Measurements from ENCODE around the gene MR1.

Gene MR1

DNA sequence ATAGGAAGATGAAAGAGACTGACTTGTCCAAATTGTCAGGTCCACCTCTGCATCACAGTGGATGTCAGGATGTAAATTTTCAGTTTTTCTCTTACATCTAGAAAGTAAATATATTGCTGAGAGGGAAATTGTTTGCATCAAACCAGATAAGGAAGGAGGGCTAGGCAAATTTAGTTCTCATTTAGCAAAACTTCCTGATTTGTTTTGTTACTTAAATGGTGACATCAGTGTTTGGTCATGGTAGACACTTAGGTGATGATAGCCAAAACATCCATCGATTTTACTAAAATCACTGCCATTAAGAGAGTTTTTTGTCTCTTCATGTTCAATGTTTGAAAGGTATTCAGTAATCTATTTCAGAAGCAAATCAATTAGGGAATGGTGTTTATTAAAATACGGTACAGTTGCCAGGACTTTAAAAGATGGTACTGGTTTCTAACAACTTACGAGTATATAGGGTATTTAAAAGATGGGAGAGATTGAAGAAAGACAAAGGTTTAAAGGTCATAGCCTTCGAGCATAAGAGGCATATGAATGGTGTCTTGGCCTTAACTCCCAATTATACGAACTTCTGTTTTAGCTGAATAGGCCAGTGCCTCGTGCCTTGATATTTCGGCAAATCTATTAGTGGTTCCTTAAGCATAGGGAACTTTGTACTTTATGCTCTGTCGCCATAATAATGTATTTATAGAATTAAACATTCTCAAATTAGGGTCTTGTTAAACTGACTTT, 57.7 kb downstream of the MR1 start:
- H3K4me3 ChIP-seq (ENCODE audit: low read length in 2 of 2) = no peak overlapping the region
- no peak overlapping the region for H3K4me2 ChIP-seq (ENCODE audit: insufficient read depth, low read length, poor library complexity, severe bottlenecking)
- H2BK5ac ChIP-seq (ENCODE audit: low read length) = no peak overlapping the region
- H3K23ac ChIP-seq (ENCODE audit: low read depth, low read length, poor library complexity) = no peak overlapping the region
- H3K9ac ChIP-seq (ENCODE audit: low read depth, low read length, poor library complexity) = no peak overlapping the region
- H2BK120ac ChIP-seq (ENCODE audit: low read depth, low read length) = no peak overlapping the region
- H4K91ac ChIP-seq (ENCODE audit: low read depth, low read length, poor library complexity) = no peak overlapping the region
- no peak overlapping the region for H4K8ac ChIP-seq (ENCODE audit: low read depth, low read length)
- H2AK5ac ChIP-seq (ENCODE audit: low read depth, low read length) = no peak overlapping the region
- H3K4ac ChIP-seq (ENCODE audit: low read length) = no peak overlapping the region
- DNase-seq (ENCODE audit: low spot score) = no peak
- H2BK12ac ChIP-seq (ENCODE audit: low read length) = no peak overlapping the region
- H2BK15ac ChIP-seq (ENCODE audit: low read length) = no peak overlapping the region
- WGBS, 2 donors (ENCODE audit: extremely low coverage in 2 of 2, insufficient read length in 2 of 2, insufficient replicate concordance in 1 of 2) = no CpG with 5 or more reads among the region's 8 CpGs
- no peak overlapping the region for H3K14ac ChIP-seq (ENCODE audit: low read length)
- H2AFZ ChIP-seq (ENCODE audit: low read length) = no peak overlapping the region
- H3K27me3 ChIP-seq (ENCODE audit: control insufficient read depth in 3 of 3, insufficient read depth in 3 of 3, low read depth in 1 of 3, low read length in 3 of 3) = peaks cover 0 to 6% (median 0%) of the 10 kb centered on the region in 3 experiments
- H3K18ac ChIP-seq (ENCODE audit: low read length) = no peak overlapping the region
- peaks cover 10% of the 10 kb centered on the region for H3K79me1 ChIP-seq (ENCODE audit: low read depth, low read length)
- H3K27ac ChIP-seq (replicated peaks; ENCODE audit: low read length) = no peak overlapping the region
- H3K36me3 ChIP-seq (replicated peaks in 1 of 2; ENCODE audit: control insufficient read depth in 2 of 2, insufficient read depth in 2 of 2, low read length in 2 of 2) = peaks cover 0 to 16% of the 10 kb centered on the region in 2 donors
- peaks cover 9 to 23% of the 10 kb centered on the region in 2 donors for H3K4me1 ChIP-seq (ENCODE audit: control insufficient read depth in 2 of 2, insufficient read depth in 1 of 2, low read depth in 1 of 2, low read length in 2 of 2)
- no peaks in the 10 kb centered on the region for H3K9me3 ChIP-seq (replicated peaks in 1 of 2; ENCODE audit: control insufficient read depth in 2 of 2, insufficient read depth in 1 of 2, low read depth in 1 of 2, low read length in 2 of 2)

DNA sequence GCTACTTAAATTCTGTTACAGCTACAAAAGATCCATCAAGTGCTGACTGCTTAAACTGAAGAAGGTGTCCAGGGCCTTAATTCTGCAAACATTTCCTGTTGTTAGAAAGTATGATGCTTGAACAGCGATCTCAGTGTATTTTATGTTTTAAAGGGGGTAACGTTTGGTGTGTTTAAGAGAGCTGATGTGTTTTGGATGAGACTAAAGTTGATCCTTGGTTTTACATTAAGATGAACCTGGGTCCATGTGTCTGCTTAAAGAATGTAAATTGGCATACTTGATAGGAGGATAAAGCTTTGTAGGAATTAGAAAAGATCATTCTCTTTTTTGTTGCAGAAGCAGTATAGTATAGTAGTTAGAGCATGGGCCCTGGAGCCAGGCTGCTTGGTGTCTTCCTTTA, 58.3 kb downstream of the MR1 start:
- H3K36me3 ChIP-seq (replicated peaks in 1 of 2; ENCODE audit: control insufficient read depth in 2 of 2, insufficient read depth in 2 of 2, low read length in 2 of 2) = peaks cover 0 to 16% of the 10 kb centered on the region in 2 donors
- H3K4me1 ChIP-seq (ENCODE audit: control insufficient read depth in 2 of 2, insufficient read depth in 1 of 2, low read depth in 1 of 2, low read length in 2 of 2) = peaks cover 13 to 28% of the 10 kb centered on the region in 2 donors
- H2BK12ac ChIP-seq (ENCODE audit: low read length) = no peak overlapping the region
- no peak overlapping the region for H3K27ac ChIP-seq (replicated peaks; ENCODE audit: low read length)
- no peak for DNase-seq (ENCODE audit: low spot score)
- H3K27me3 ChIP-seq (ENCODE audit: control insufficient read depth in 3 of 3, insufficient read depth in 3 of 3, low read depth in 1 of 3, low read length in 3 of 3) = peaks cover 0 to 3% (median 0%) of the 10 kb centered on the region in 3 experiments
- no peak overlapping the region for H3K14ac ChIP-seq (ENCODE audit: low read length)
- H3K18ac ChIP-seq (ENCODE audit: low read length) = no peak overlapping the region
- H3K23ac ChIP-seq (ENCODE audit: low read depth, low read length, poor library complexity) = no peak overlapping the region
- H2BK120ac ChIP-seq (ENCODE audit: low read depth, low read length) = no peak overlapping the region
- H3K9me3 ChIP-seq (replicated peaks in 1 of 2; ENCODE audit: control insufficient read depth in 2 of 2, insufficient read depth in 1 of 2, low read depth in 1 of 2, low read length in 2 of 2) = no peaks in the 10 kb centered on the region
- H3K4me2 ChIP-seq (ENCODE audit: insufficient read depth, low read length, poor library complexity, severe bottlenecking) = no peak overlapping the region
- H3K79me1 ChIP-seq (ENCODE audit: low read depth, low read length) = peaks cover 10% of the 10 kb centered on the region
- no peak overlapping the region for H4K91ac ChIP-seq (ENCODE audit: low read depth, low read length, poor library complexity)
- H2BK5ac ChIP-seq (ENCODE audit: low read length) = no peak overlapping the region
- no peak overlapping the region for H3K4ac ChIP-seq (ENCODE audit: low read length)
- 100% methylated on average over 2 of the region's 2 CpGs; no CpG with 5 or more reads in 1 of the 2 donors for WGBS, 2 donors (ENCODE audit: extremely low coverage in 2 of 2, insufficient read length in 2 of 2, insufficient replicate concordance in 1 of 2)
- H3K4me3 ChIP-seq (ENCODE audit: low read length in 2 of 2) = no peak overlapping the region
- no peak overlapping the region for H2AK5ac ChIP-seq (ENCODE audit: low read depth, low read length)
- no peak overlapping the region for H2AFZ ChIP-seq (ENCODE audit: low read length)
- H4K8ac ChIP-seq (ENCODE audit: low read depth, low read length) = no peak overlapping the region
- no peak overlapping the region for H2BK15ac ChIP-seq (ENCODE audit: low read length)
- no peak overlapping the region for H3K9ac ChIP-seq (ENCODE audit: low read depth, low read length, poor library complexity)

DNA sequence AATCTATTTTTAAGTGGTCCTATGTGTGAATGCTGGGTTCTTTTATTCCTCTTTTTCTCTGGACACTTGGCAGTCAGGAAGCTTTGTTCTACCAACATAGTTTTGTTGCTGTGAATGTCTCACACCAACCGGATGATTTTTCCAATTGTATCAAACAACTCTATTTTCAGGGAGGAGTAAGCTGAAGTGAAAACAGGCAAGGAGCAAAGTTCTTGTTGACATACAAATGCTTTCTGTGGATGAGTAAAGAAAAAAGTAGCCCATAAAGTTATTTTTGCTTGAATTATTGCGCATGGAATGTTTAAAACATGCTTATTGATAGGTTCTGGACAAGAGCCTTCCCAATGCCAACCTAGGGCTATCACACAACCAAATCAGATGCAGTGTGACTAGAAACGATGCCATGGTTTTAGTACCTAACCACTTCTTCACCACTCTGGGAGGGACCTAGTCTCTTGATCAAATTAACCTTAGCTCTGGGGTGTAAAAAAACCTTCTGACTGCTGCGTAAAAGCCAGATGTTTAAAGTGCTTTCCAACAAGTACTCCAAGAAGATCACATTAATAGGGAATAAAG, 59.2 kb downstream of the MR1 start:
- Histone ChIP-seq H2BK12ac (ENCODE audit: low read length) (no peak overlapping the region), H4K91ac (ENCODE audit: low read depth, low read length, poor library complexity) (no peak overlapping the region), H3K27ac (replicated peaks; ENCODE audit: low read length) (no peak overlapping the region), H3K36me3 (replicated peaks in 1 of 2; ENCODE audit: control insufficient read depth in 2 of 2, insufficient read depth in 2 of 2, low read length in 2 of 2) (peaks cover 0 to 16% of the 10 kb centered on the region in 2 donors), H3K18ac (ENCODE audit: low read length) (no peak overlapping the region), H3K14ac (ENCODE audit: low read length) (no peak overlapping the region), H2BK5ac (ENCODE audit: low read length) (no peak overlapping the region), H3K4me3 (ENCODE audit: low read length in 2 of 2) (no peak overlapping the region), H2AK5ac (ENCODE audit: low read depth, low read length) (no peak overlapping the region), H2BK15ac (ENCODE audit: low read length) (no peak overlapping the region), H3K9me3 (replicated peaks in 1 of 2; ENCODE audit: control insufficient read depth in 2 of 2, insufficient read depth in 1 of 2, low read depth in 1 of 2, low read length in 2 of 2) (no peaks in the 10 kb centered on the region), H3K23ac (ENCODE audit: low read depth, low read length, poor library complexity) (no peak overlapping the region), H4K8ac (ENCODE audit: low read depth, low read length) (no peak overlapping the region), H3K79me1 (ENCODE audit: low read depth, low read length) (peaks cover 10% of the 10 kb centered on the region), H3K4ac (ENCODE audit: low read length) (no peak overlapping the region), H2BK120ac (ENCODE audit: low read depth, low read length) (no peak overlapping the region), H3K9ac (ENCODE audit: low read depth, low read length, poor library complexity) (no peak overlapping the region), H3K4me2 (ENCODE audit: insufficient read depth, low read length, poor library complexity, severe bottlenecking) (no peak overlapping the region), H2AFZ (ENCODE audit: low read length) (no peak overlapping the region), H3K4me1 (ENCODE audit: control insufficient read depth in 2 of 2, insufficient read depth in 1 of 2, low read depth in 1 of 2, low read length in 2 of 2) (peaks cover 17 to 32% of the 10 kb centered on the region in 2 donors), H3K27me3 (ENCODE audit: control insufficient read depth in 3 of 3, insufficient read depth in 3 of 3, low read depth in 1 of 3, low read length in 3 of 3) (no peaks in the 10 kb centered on the region)
- no CpG with 5 or more reads among the region's 4 CpGs for WGBS, 2 donors (ENCODE audit: extremely low coverage in 2 of 2, insufficient read length in 2 of 2, insufficient replicate concordance in 1 of 2)
- DNase-seq (ENCODE audit: low spot score) = no peak

DNA sequence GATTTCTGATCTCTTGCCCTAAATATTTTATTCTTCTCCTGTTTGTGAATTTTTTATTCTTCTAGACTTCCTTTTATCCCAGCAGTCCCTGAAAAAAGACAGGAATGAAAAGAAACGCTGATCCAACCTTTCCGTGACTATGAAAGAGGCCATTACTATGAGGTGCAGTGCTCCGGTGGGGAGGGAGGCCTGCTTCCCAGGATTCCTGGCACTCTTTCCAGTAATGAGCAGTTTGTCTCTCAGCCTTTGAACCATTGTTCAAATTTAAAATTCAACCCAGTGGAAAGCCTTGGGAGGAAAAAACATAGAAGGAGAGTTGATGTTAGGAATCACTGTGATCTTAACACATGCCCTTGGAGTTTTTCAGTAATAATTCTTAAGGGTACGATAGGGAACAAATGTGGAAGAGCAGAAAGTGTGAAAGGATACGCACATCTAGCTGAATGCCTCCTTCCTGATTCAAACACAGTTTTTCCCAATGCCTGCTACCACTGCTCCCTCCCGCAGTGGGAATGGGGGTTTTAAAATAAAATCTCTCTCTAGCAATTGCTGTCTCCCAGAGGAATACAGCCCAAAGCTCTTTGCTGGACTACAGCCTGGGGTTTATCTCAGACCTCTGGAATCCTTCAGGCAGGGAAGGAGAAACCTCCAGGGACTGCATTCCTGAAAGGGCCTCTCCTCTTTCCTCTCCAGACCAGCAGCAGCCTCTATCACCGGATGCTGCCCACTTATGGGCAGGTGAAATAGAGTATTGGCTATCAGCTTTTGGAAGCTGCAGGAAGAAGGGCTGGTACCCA, 60.8 kb downstream of the MR1 start:
- no peak overlapping the region for H2BK120ac ChIP-seq (ENCODE audit: low read depth, low read length)
- H3K9ac ChIP-seq (ENCODE audit: low read depth, low read length, poor library complexity) = no peak overlapping the region
- peaks cover 22 to 41% of the 10 kb centered on the region in 2 donors for H3K4me1 ChIP-seq (ENCODE audit: control insufficient read depth in 2 of 2, insufficient read depth in 1 of 2, low read depth in 1 of 2, low read length in 2 of 2)
- H2AFZ ChIP-seq (ENCODE audit: low read length) = no peak overlapping the region
- H3K4me2 ChIP-seq (ENCODE audit: insufficient read depth, low read length, poor library complexity, severe bottlenecking) = no peak overlapping the region
- H3K9me3 ChIP-seq (replicated peaks in 1 of 2; ENCODE audit: control insufficient read depth in 2 of 2, insufficient read depth in 1 of 2, low read depth in 1 of 2, low read length in 2 of 2) = no peaks in the 10 kb centered on the region
- H3K18ac ChIP-seq (ENCODE audit: low read length) = no peak overlapping the region
- WGBS, 2 donors (ENCODE audit: extremely low coverage in 2 of 2, insufficient read length in 2 of 2, insufficient replicate concordance in 1 of 2) = no CpG with 5 or more reads among the region's 7 CpGs
- H3K4me3 ChIP-seq (ENCODE audit: low read length in 2 of 2) = no peak overlapping the region
- H3K4ac ChIP-seq (ENCODE audit: low read length) = no peak overlapping the region
- no peak overlapping the region for H2BK12ac ChIP-seq (ENCODE audit: low read length)
- no peak overlapping the region for H2AK5ac ChIP-seq (ENCODE audit: low read depth, low read length)
- no peaks in the 10 kb centered on the region for H3K27me3 ChIP-seq (ENCODE audit: control insufficient read depth in 3 of 3, insufficient read depth in 3 of 3, low read depth in 1 of 3, low read length in 3 of 3)
- H3K79me1 ChIP-seq (ENCODE audit: low read depth, low read length) = peaks cover 2% of the 10 kb centered on the region
- peak overlapping the region; percentile 39 for H3K27ac ChIP-seq (replicated peaks; ENCODE audit: low read length)
- H3K14ac ChIP-seq (ENCODE audit: low read length) = no peak overlapping the region
- H3K23ac ChIP-seq (ENCODE audit: low read depth, low read length, poor library complexity) = no peak overlapping the region
- no peak overlapping the region for H2BK15ac ChIP-seq (ENCODE audit: low read length)
- H2BK5ac ChIP-seq (ENCODE audit: low read length) = no peak overlapping the region
- H4K8ac ChIP-seq (ENCODE audit: low read depth, low read length) = no peak overlapping the region
- peaks cover 0 to 16% of the 10 kb centered on the region in 2 donors for H3K36me3 ChIP-seq (replicated peaks in 1 of 2; ENCODE audit: control insufficient read depth in 2 of 2, insufficient read depth in 2 of 2, low read length in 2 of 2)
- no peak overlapping the region for H4K91ac ChIP-seq (ENCODE audit: low read depth, low read length, poor library complexity)
- DNase-seq (ENCODE audit: low spot score) = no peak
